ENCODE data around the gene GCKR.

The GCKR gene

GRCh38 chr2:27492557-27492956 is 4.1 kb upstream of the GCKR start:
- peaks cover 64% of the 10 kb centered on the region for H3K27me3 Mint-ChIP-seq (ENCODE audit: low read depth, poor library complexity)
- TF ChIP-seq CTCF (IDR thresholded peaks at IDR 0.05): no peak
- H3K36me3 Mint-ChIP-seq (ENCODE audit: low read depth): no peaks in the 10 kb centered on the region
- DNase-seq: no peak
- H3K27ac Mint-ChIP-seq: no peak overlapping the region
- no peaks in the 10 kb centered on the region for H3K9me3 Mint-ChIP-seq
- peaks cover 36% of the 10 kb centered on the region for H3K4me1 Mint-ChIP-seq
- no peak overlapping the region for H3K4me3 Mint-ChIP-seq

DNA sequence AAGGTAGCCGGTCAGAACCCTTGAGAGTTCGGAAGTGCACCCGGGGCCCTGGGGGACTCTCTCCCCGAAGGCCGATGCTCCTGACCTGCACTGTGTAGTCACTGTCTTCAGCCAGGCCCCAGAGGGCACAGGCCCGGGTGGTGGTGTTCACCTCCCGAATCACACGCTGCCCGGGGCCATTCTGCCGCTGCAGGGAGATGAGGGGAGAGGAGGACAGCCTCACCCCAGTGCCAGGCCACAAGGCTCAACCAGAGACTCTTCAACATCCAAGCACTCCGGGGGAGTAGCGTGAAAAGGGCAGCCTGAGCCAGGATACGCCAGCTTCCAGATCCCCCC is 2.7 kb upstream of the GCKR start:
- peaks cover 78% of the 10 kb centered on the region for H3K27me3 Mint-ChIP-seq (ENCODE audit: low read depth, poor library complexity)
- peaks cover 30% of the 10 kb centered on the region for H3K4me1 Mint-ChIP-seq
- no peak for DNase-seq
- peak overlapping the region; percentile 76 for H3K4me3 Mint-ChIP-seq
- TF ChIP-seq CTCF (IDR thresholded peaks at IDR 0.05): no peak
- no peaks in the 10 kb centered on the region for H3K9me3 Mint-ChIP-seq
- no peaks in the 10 kb centered on the region for H3K36me3 Mint-ChIP-seq (ENCODE audit: low read depth)
- no peak overlapping the region for H3K27ac Mint-ChIP-seq

DNA sequence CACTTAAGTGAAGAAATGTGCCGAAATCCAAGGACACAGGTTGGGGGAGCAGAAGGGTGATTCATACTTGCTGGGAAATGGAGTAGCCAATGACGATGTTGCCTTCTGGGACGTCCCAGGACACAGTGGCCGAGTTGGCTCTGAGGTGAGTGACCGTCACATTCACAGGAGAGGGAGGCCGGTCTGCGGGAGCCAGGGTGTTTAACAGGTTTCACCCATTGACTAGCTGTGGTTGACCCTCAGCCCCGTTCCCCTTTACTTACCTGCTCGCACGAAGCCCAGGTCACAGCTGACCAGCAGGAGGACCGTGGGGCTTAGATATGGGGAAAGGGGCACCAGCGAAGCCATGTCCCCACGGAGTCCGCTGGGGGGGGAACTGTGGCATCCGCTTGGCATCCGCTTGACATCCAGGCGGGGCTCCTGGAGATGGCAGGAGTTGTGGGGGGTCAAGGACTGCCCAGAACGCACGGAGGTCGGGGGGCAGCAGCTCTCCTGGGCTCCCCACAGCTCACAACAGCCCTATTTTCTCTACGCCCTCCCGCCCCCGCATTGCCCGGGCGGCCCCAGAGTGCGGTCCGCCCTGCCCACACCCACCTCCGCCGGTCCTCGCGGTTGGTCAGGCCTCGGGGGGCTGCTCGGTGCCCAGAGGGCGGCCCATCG is 2.2 kb upstream of the GCKR start:
- TF ChIP-seq CTCF (IDR thresholded peaks at IDR 0.05): no peak
- DNase-seq: no peak
- Mint-ChIP-seq H3K27me3 (ENCODE audit: low read depth, poor library complexity) (peaks cover 83% of the 10 kb centered on the region), H3K4me3 (peak overlapping the region; percentile 76), H3K36me3 (ENCODE audit: low read depth) (no peaks in the 10 kb centered on the region), H3K9me3 (no peaks in the 10 kb centered on the region), H3K27ac (no peak overlapping the region), H3K4me1 (peaks cover 25% of the 10 kb centered on the region)

DNA sequence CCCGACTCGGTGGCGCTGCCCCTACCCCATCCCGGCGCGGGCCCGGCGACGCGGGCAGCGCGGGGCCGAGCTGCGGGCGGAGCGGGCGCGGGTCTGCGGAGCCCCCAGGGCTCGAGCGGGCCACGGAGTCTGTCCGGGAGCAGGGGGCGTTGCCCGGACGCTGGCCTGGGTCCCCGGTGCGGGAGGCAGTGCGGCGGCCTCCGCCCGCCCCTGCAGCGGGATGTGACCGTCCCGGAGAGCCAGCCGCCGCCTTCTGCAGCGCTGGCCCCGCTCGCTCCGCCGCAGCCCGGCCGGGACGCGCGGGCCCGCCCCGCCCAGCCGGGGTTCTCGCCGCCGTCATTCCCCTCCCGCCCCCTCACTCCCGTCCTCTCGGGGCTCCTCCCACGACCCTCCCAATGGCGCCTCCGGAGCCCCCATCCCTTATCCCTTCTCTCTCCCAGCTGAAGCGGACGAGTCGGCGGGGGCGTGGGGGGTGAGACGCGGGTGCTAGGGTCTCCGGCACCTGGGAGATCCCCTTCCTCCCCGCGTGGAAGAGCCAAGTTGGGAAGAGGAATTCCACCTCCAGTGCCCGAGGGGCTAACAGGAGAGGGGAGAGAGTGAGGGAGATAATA is 1.6 kb upstream of the GCKR start, which contains the start of gene FNDC4:
Gene FNDC4, minus strand, starts transcription at position 257 of the 611 bp plus-strand sequence. CDS start 521 bp downstream, outside the sequence.
- TF ChIP-seq CTCF (IDR thresholded peaks at IDR 0.05): no peak
- Mint-ChIP-seq H3K36me3 (ENCODE audit: low read depth) (no peaks in the 10 kb centered on the region), H3K9me3 (no peaks in the 10 kb centered on the region), H3K27me3 (ENCODE audit: low read depth, poor library complexity) (peaks cover 89% of the 10 kb centered on the region), H3K4me3 (peak within 1 kb of the TSS; percentile 88), H3K4me1 (peaks cover 19% of the 10 kb centered on the region), H3K27ac (no peak within 1 kb of the TSS)
- DNase-seq: peak; percentile 79

DNA sequence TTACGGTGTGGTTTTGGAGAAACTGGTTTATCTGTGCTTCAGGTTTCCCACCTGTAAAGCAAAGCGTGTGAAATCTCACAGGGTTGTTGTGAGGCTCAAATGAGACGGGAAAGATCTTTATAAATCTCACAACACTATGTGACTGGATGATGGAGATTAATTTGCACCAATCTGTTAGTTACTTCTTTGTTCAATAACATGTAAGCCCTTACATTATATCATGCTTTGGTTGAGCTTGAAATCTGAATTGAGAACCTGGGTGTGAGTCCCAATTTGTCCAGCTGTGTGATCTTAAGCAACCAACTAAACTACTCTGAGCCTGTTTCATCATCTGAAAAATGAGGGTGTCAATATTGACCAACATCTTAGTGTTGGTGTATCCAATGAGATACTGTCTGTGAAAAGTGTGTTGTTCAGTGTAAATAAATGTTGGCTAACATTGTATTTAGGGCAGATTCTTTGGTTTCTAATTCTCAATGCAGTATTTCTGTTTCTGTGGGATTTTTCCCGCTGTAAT is 741 bp upstream of the GCKR start:
- Mint-ChIP-seq H3K9me3 (no peaks in the 10 kb centered on the region), H3K27ac (no peak overlapping the region), H3K27me3 (ENCODE audit: low read depth, poor library complexity) (peaks cover 93% of the 10 kb centered on the region), H3K4me1 (peaks cover 16% of the 10 kb centered on the region), H3K4me3 (peak overlapping the region; percentile 88), H3K36me3 (ENCODE audit: low read depth) (no peaks in the 10 kb centered on the region)
- no peak for TF ChIP-seq CTCF (IDR thresholded peaks at IDR 0.05)
- no peak for DNase-seq

DNA sequence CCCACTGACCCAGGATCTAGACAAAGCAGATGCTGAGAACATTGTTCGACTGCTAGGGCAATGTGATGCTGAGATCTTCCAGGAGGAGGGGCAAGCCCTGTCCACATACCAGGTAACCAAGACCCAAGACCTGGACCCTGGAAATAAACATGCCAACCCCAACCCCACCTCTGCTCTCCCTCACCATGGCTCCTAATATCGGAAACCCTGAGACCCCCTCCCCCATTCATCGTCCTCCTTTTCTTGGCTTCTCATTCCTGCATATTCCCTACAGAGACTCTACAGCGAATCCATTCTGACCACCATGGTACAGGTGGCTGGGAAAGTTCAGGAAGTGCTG is 619 bp downstream of the GCKR start:
- peaks cover 84% of the 10 kb centered on the region for H3K27me3 Mint-ChIP-seq (ENCODE audit: low read depth, poor library complexity)
- H3K4me1 Mint-ChIP-seq: peaks cover 16% of the 10 kb centered on the region
- TF ChIP-seq CTCF (IDR thresholded peaks at IDR 0.05): no peak

More for the DNA sequence above, 619 bp downstream of the GCKR start:
- Mint-ChIP-seq H3K36me3 (ENCODE audit: low read depth) (no peaks in the 10 kb centered on the region), H3K4me3 (no peak overlapping the region), H3K27ac (no peak overlapping the region), H3K9me3 (no peaks in the 10 kb centered on the region)
- no peak for DNase-seq

All from nephron progenitor cell (in vitro differentiated cells).